NT2/D1 (cell line): ENCODE data around the gene PDE6C.

Experiments
- YY1 ChIP-seq: IDR thresholded peaks from 2 replicates; pipeline ENCODE4 v1.6.1; 2011; ENCODE audit not compliant: insufficient read length, insufficient read depth
- ZNF274 ChIP-seq: IDR thresholded peaks from 2 replicates; pipeline ENCODE4 v1.6.1; 2011; ENCODE audit warnings: mild to moderate bottlenecking, low read depth, low read length

GRCh38 chr10:93687737-93688136 lies 75.4 kb downstream of the PDE6C start:
- TF ChIP-seq YY1: no peak
- TF ChIP-seq ZNF274: no peak
